SJSA1 (cell line): Measurements from ENCODE around the gene CHRND. TPM values are rescaled to one million over a fixed set of nuclear protein-coding genes. Genes with fewer than 3 reads are reported as not detected.

ENCODE experiments used
- DNase-seq, 2 experiments: peaks; one replicate each; pipeline ENCODE4 v3.0.0-alpha.2; 2015 to 2020; ENCODE audit warnings: low spot score in 2 of 2, low read depth in 1 of 2
- H3K27ac ChIP-seq: fragments of 250-450 bp; sonication (Bioruptor Pico); 2 replicates; pipeline ENCODE4 v1.5.1; 2020; ENCODE audit warnings: mild to moderate bottlenecking, moderate library complexity
- H3K27me3 ChIP-seq: fragments of 250-450 bp; sonication (Bioruptor Pico); replicated peaks from 2 replicates; pipeline ENCODE4 v1.5.1; 2020; ENCODE audit warnings: mild to moderate bottlenecking, moderate library complexity
- H3K36me3 ChIP-seq: fragments of 250-450 bp; sonication (Bioruptor Pico); 2 replicates; pipeline ENCODE4 v1.5.1; 2020; ENCODE audit warnings: mild to moderate bottlenecking
- H3K4me1 ChIP-seq: fragments of 250-450 bp; sonication (Bioruptor Pico); replicated peaks from 2 replicates; pipeline ENCODE4 v1.6.1; 2021; ENCODE audit warnings: mild to moderate bottlenecking
- H3K4me3 ChIP-seq: fragments of 250-450 bp; sonication (Bioruptor Pico); 2 replicates; pipeline ENCODE4 v1.5.1; 2020; ENCODE audit warnings: mild to moderate bottlenecking
- H3K9me3 ChIP-seq: fragments of 250-450 bp; sonication (Bioruptor Pico); replicated peaks from 2 replicates; pipeline ENCODE4 v1.5.1; 2020; ENCODE audit warnings: mild to moderate bottlenecking
- total RNA-seq: library from RNA; depleted of rRNA; stranded (reverse); fragments of >200 nt; shearing (Covaris generic); gene quantifications from 2 replicates; pipeline ENCODE4 v1.2.3, GENCODE V29; 2014

CHRND gene
- total RNA-seq, 1 experiment from 2014 or later, result not detected

DNA sequence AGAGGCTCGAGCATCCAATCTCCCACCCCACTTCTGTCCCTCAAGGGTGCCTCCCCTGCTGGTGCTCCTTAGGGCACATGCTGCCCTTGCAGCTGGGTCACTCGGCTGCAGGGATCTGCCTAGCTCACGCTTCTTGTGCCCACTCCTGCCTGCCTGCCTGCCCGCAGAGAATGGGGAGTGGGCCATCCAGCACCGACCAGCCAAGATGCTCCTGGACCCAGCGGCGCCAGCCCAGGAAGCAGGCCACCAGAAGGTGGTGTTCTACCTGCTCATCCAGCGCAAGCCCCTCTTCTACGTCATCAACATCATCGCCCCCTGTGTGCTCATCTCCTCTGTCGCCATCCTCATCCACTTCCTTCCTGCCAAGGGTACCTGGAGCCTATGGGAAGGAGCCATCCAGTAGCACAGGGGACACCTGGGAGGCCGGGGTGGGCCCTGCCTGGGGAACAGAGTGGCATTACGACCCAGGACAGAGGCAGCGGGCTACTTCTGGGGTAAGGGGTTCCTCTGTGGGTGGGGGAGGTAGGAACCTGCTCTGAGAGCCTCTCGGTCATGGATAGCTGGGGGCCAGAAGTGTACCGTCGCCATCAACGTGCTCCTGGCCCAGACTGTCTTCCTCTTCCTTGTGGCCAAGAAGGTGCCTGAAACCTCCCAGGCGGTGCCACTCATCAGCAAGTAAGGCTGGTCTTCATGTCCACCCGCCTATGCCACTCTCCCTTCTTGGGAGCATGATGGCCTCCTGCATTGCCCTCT is 16.9 kb downstream of the CHRND start:
- no peak overlapping the region for H3K4me3 ChIP-seq
- H3K36me3 ChIP-seq, result peaks cover 14% of the 10 kb centered on the region; the same call in 1 of the 2 replicates

DNA sequence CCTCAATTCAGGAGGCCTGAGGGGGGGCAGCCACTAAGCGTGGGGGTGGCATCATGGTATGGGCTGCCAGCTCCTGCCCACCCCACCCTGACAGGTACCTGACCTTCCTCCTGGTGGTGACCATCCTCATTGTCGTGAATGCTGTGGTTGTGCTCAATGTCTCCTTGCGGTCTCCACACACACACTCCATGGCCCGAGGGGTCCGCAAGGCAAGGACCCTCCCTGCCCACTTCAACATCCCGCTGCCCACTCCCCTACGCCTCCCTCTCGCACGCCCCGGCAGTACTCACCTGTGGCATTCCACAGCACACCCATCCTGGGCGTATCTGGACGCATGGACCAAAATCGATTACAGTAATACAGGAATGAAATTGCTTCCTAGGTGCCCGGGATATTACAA is 17.5 kb downstream of the CHRND start:
- no peak overlapping the region for H3K27ac ChIP-seq
- no peak for DNase-seq
- 0 out of 2 replicates have a peak, but pooled peaks cover 2% of the 10 kb centered on the region for H3K9me3 ChIP-seq
- no peaks in the 10 kb centered on the region for H3K27me3 ChIP-seq
- H3K4me3 ChIP-seq, result no peak overlapping the region
- peaks cover 20% of the 10 kb centered on the region for H3K36me3 ChIP-seq
- H3K4me1 ChIP-seq, result no peaks in the 10 kb centered on the region

More for the DNA sequence above, 16.9 kb downstream of the CHRND start:
- Histone ChIP-seq H3K27ac (no peak overlapping the region), H3K4me1 (no peaks in the 10 kb centered on the region), H3K9me3 (no peaks in the 10 kb centered on the region), H3K27me3 (no peaks in the 10 kb centered on the region)
- DNase-seq, result no peak

DNA sequence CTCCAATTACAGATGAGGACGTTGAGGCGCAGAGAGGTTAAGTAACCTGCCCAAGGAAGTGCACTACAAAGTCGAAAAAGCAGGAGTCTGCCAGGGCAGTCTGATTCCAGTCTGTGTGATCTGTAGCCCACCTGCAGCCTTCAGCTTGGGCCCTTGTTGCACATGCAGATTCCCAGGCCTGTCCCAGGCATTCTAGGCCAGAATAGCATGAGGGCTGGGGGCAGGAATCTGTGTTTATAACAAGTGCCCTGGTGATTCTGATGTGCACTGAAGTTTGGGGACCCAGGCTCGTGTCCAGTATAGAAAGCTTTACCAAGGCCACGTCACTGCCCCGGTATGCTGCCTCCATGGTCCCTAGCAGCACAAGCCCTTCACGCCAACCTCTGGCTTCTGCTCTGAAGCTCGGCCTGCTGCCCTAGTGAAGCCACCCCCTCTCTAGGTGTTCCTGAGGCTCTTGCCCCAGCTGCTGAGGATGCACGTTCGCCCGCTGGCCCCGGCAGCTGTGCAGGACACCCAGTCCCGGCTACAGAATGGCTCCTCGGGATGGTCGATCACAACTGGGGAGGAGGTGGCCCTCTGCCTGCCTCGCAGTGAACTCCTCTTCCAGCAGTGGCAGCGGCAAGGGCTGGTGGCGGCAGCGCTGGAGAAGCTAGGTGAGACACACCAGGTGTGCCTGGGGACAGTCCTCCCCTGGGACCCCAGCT is 18.1 kb downstream of the CHRND start:
- H3K27ac ChIP-seq, result no peak overlapping the region
- H3K4me1 ChIP-seq, result no peaks in the 10 kb centered on the region
- H3K4me3 ChIP-seq, result no peak overlapping the region
- H3K27me3 ChIP-seq, result no peaks in the 10 kb centered on the region
- DNase-seq, result no peak
- H3K36me3 ChIP-seq, result peaks cover 26% of the 10 kb centered on the region
- 0 out of 2 replicates have a peak, but pooled peaks cover 7% of the 10 kb centered on the region for H3K9me3 ChIP-seq

DNA sequence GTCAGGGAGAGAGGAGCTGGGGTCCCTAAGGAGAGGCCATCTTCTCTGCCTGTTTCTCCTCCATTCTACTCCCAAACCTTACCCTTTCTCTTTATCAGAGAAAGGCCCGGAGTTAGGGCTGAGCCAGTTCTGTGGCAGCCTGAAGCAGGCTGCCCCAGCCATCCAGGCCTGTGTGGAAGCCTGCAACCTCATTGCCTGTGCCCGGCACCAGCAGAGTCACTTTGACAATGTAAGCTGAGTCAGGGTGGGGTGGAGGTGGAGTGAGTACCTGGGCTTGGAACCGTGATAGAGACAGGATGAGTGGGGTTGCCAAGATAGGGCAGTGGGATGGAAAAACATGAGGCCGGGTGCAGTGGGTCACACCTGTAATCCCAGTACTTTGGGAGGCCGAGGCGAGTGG is 18.7 kb downstream of the CHRND start:
- H3K4me3 ChIP-seq, result no peak overlapping the region
- no peaks in the 10 kb centered on the region for H3K27me3 ChIP-seq
- H3K36me3 ChIP-seq, result peaks cover 27% of the 10 kb centered on the region
- no peaks in the 10 kb centered on the region; the same call in 1 of the 2 replicates for H3K4me1 ChIP-seq
- H3K27ac ChIP-seq, result no peak overlapping the region
- 0 out of 2 replicates have a peak, but pooled peaks cover 7% of the 10 kb centered on the region for H3K9me3 ChIP-seq
- DNase-seq, result no peak

DNA sequence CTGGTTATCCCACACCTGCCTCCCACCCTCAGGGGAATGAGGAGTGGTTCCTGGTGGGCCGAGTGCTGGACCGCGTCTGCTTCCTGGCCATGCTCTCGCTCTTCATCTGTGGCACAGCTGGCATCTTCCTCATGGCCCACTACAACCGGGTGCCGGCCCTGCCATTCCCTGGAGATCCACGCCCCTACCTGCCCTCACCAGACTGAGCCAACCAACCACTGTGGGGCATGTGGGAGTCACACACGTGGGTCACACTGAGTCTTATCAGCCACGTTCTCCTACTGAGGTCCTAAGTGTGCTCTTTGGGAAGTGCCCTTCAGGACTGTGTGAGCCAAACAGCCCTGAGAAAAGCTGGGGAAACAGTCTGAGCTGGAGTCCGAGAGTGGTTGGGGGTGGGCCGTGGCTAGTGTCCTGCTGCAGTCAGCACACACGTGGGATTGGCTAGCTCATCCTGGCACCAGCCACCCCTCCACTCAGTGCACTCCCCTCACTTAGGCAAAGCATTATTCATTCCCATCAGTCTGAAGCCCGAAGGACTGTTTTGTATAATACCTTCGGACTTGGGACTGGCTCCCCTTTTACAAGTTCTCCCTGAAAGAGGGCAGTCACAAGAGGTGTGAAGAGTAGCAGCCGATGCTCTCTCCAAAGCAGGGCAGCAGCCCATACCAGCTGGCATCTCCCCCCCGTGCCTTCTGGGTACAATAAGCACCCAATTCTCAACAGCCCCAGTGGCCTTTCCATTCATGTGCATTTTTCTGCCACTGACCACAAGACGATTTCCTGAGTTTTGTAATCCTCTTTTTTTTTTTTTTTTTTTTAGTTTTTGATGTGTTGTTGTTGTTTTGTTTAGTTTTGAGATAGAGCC is 19.8 kb downstream of the CHRND start:
- H3K27me3 ChIP-seq, result no peaks in the 10 kb centered on the region
- no peak overlapping the region for H3K4me3 ChIP-seq
- DNase-seq, result no peak
- H3K4me1 ChIP-seq, result no peaks in the 10 kb centered on the region; the same call in 1 of the 2 replicates
- H3K36me3 ChIP-seq, result peaks cover 34% of the 10 kb centered on the region
- H3K27ac ChIP-seq, result no peak overlapping the region
- H3K9me3 ChIP-seq, result 0 out of 2 replicates have a peak, but pooled peaks cover 7% of the 10 kb centered on the region

DNA sequence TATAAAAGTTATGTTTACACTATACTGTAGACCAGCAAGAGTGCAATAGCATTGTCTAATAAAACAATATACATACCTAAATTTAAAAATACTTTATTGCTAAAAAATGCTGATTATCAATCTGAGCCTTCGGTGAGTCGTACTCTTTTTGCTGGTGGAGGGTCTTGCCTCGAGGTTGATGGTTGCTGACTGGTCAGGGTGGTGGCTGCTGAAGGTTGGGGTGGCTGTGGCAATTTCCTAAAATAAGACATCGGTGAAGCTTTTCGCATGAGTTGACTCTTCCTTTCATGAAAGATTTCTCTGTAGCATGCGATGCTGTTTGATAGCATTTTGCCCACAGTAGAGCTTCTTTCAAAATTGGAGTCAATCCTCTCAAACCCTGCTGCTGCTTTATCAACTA is 22.0 kb downstream of the CHRND start:
- Histone ChIP-seq H3K4me3 (no peak overlapping the region), H3K27ac (no peak overlapping the region), H3K36me3 (peaks cover 54% of the 10 kb centered on the region), H3K27me3 (no peaks in the 10 kb centered on the region), H3K4me1 (peaks cover 6% of the 10 kb centered on the region), H3K9me3 (0 out of 2 replicates have a peak, but pooled peaks cover 7% of the 10 kb centered on the region)
- DNase-seq, result no peak

DNA sequence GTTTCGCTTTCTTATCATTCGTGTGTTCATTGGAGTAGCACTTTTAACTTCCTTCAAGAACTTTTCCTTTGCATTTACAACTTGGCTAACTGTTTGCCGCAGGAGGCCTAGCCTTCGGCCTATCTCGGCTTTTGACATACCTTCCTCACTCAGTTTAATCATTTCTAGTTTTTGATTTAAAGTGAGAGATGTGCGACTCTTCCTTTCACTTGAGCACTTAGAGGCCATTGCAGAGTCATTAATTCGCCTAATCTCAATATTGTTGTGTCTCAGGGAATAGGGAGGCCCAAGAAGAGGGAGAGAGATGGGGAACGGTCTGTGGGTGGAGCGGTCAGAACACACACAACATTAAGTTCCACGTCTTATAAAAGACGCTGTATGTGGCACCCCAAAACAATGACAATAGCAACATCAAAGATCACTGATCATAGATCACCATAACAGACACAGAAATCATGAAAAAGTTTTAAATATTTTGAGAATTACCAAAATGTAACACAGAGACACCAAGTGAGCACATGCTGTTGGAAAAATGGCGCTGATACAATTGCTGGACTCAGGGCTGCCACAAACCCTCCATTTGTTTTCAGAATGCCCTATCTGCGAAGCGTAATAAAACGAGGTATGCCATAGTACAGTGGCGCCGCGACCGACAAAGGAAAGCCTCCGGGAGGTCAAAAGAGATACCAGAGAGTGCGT is 23.8 kb downstream of the CHRND start:
- Histone ChIP-seq H3K27me3 (no peaks in the 10 kb centered on the region), H3K4me3 (peak overlapping the region; percentile 89), H3K9me3 (0 out of 2 replicates have a peak, but pooled peaks cover 7% of the 10 kb centered on the region), H3K27ac (peak overlapping the region; percentile 97), H3K36me3 (peaks cover 68% of the 10 kb centered on the region), H3K4me1 (peaks cover 6% of the 10 kb centered on the region)
- no peak for DNase-seq

DNA sequence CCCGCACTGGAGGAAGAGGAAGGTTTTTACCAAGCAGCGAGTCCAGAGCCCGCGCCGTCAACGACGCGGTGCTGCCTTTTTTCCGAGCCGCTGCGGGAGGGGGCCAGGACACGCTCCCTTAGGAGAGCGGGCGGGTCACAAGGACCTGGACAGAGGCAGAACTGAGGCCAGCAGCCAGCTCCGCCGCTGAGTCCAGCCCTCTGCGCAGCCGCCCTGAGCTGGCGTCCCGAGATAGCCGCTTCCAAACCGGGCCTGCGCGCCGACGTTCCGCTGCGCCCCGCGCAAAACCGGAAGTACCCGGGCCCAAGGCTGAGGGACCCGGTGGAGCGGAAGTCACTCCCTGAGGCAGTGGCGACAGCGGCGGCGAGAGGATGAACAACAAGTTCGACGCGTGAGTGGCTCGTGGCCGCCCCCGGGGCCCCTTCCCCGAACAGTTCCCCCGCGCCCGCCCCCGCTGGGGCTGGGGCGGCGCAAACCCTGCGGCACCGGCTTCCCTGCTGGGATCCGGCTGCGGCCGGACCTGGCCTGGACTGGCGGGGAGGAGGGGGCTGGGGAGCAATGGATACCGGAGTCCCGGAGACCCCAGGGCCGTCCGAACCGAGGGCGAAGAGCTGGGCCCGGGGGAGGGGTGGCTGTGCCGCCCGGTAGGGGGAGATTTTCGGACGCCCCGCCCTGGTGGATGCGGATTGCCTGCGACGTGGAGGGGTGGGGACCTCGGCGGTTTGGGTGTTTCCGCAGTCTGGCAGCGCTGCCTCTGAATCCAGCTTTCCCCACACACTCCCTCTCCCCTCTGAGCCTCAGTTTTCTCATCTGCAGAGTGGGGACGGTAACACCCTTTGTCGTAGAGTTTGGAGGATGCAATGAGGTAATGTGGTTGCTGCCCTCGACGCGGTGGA is 24.6 kb downstream of the CHRND start, which contains the start of the genes EIF4E2 and TIGD1:
Gene EIF4E2, plus strand, starts transcription at position 336 of the 896 bp plus-strand sequence. Its CDS starts 36 bp downstream, at position 372.
Gene TIGD1, minus strand, starts transcription at position 204 of the 896 bp plus-strand sequence. CDS start 675 bp downstream, outside the sequence.
- Histone ChIP-seq H3K4me1 (peaks cover 6% of the 10 kb centered on the region), H3K4me3 (peak within 1 kb of the TSS; percentile 89), H3K9me3 (0 out of 2 replicates have a peak, but pooled peaks cover 7% of the 10 kb centered on the region), H3K27ac (peak within 1 kb of the TSS; percentile 97), H3K27me3 (no peaks in the 10 kb centered on the region), H3K36me3 (peaks cover 75% of the 10 kb centered on the region)
- peak; percentile 89 to 96 for DNase-seq

DNA sequence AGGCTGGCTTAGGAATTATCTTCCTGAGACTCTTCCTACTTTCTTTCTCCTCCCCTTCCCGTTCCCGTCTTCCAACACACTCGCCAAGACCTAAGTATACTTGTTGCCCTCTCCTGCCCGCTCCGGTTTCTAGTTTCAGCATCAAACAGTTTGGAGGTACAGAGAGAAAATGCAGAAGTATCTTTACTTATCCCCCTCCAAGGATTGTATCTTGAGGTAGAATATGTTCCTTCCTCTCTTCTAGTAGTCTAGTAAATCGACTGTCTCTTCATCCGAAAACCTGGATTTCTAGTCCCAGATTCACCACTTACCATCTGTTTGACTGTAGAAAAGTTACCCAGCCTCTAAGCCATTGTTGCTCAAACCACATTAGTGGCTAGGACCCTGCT is 25.3 kb downstream of the CHRND start:
- 0 out of 2 replicates have a peak, but pooled peaks cover 7% of the 10 kb centered on the region for H3K9me3 ChIP-seq
- H3K27me3 ChIP-seq, result no peaks in the 10 kb centered on the region
- H3K36me3 ChIP-seq, result peaks cover 81% of the 10 kb centered on the region
- peak overlapping the region; percentile 97 for H3K27ac ChIP-seq
- no peak for DNase-seq
- H3K4me3 ChIP-seq, result peak overlapping the region; percentile 89
- H3K4me1 ChIP-seq, result peaks cover 6% of the 10 kb centered on the region

DNA sequence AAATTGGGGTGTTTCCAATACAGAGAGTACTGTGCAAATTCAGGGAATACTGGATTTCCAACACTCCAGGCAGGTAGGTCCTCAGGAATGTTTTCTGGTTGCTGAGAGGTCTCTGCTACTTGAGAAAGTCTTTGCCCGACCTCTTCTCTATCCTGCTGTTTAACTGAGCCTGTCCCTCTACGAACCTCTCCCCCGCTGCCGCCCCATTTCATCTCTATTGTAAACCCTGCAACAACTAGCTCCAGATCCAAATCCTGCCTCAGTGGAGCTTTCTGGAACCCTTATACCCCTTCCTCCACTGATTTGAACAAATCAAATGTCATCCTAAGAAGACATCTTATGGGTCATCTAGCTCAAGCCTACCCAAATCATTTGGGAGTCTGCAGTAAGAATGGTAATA is 25.8 kb downstream of the CHRND start:
- Histone ChIP-seq H3K9me3 (0 out of 2 replicates have a peak, but pooled peaks cover 7% of the 10 kb centered on the region), H3K27ac (no peak overlapping the region), H3K4me1 (peaks cover 6% of the 10 kb centered on the region), H3K27me3 (no peaks in the 10 kb centered on the region), H3K36me3 (peaks cover 82% of the 10 kb centered on the region), H3K4me3 (peak overlapping the region; percentile 89)
- DNase-seq, result no peak

DNA sequence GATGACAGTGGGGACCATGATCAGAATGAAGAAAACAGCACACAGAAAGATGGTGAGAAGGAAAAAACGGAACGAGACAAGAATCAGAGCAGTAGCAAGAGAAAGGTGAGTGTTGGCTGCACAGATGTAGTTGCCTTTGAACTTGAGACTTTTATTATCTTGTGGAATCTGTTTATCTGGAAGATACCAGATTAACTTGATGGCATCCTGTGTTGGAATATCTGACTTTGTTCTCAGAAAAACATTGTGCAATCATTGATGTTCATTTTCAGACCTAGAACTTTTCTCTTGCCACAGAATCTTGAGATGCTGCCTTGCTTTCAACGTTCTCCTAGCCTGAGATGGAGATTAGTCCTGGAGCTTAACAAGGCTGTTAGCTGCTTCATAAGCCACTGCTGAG is 30.5 kb downstream of the CHRND start:
- peaks cover 4% of the 10 kb centered on the region for H3K4me1 ChIP-seq
- H3K27me3 ChIP-seq, result no peaks in the 10 kb centered on the region
- H3K27ac ChIP-seq, result no peak overlapping the region
- DNase-seq, result no peak
- no peaks in the 10 kb centered on the region for H3K9me3 ChIP-seq
- H3K36me3 ChIP-seq, result peaks cover 85% of the 10 kb centered on the region
- H3K4me3 ChIP-seq, result no peak overlapping the region
